ENCODE results near the gene LRRN2. TPM values are rescaled to one million over a fixed set of nuclear protein-coding genes. Genes with fewer than 3 reads are reported as not detected.

The LRRN2 gene
- total and polyA plus RNA-seq, 9 of the 15 experiments (the other 6 are each of a cell fraction or from before 2014, with no cell fraction given), result 0.05 TPM; not detected in 8

- FAIRE-seq (no peak), ATAC-seq (no peak), DNase-seq (ENCODE audit: extremely low read depth in 1 of 4, low spot score in 3 of 4) (no peak)
- Histone ChIP-seq H3K9me3 (replicated peaks; ENCODE audit: control insufficient read depth, insufficient read depth, low read depth, low read length) (no peaks in the 10 kb centered on the region), H3K4me2 (ENCODE audit: insufficient read depth, low read length) (no peak overlapping the region), H2AFZ (ENCODE audit: low read depth, low read length) (no peak overlapping the region), H3K4me3 (no peak overlapping the region), H3K79me2 (ENCODE audit: control insufficient read depth, insufficient read depth, low read length) (no peaks in the 10 kb centered on the region), H3K27me3 (ENCODE audit: control insufficient read depth in 2 of 2, insufficient read depth in 2 of 2, low read length in 2 of 2) (no peaks in the 10 kb centered on the region), H3K36me3 (ENCODE audit: control insufficient read depth, insufficient read depth, low read length) (no peaks in the 10 kb centered on the region), H3K4me1 (replicated peaks in 1 of 2; ENCODE audit: control insufficient read depth in 2 of 2, insufficient read depth in 2 of 2, low read length in 2 of 2) (peaks cover 12 to 29% of the 10 kb centered on the region in 2 experiments), H3K9me1 (ENCODE audit: control insufficient read depth, insufficient read depth, low read length) (no peaks in the 10 kb centered on the region), H3K27ac (ENCODE audit: extremely low read depth, low read depth, low read length) (no peak overlapping the region), H4K20me1 (replicated peaks; ENCODE audit: control insufficient read depth, insufficient read depth, low read length) (no peaks in the 10 kb centered on the region), H3K9ac (ENCODE audit: insufficient read depth in 1 of 2, low read depth in 2 of 2, low read length in 2 of 2) (no peak overlapping the region)
- CTCF ChIA-PET (ENCODE audit: low intra/inter-chr PET ratio), result no interaction called here
- POLR2A ChIA-PET, result interaction anchor here (0.5 to 0.9 kb wide), 2 partner anchors 14 to 27 kb away, joined by 3 read pairs; no protein-coding TSS in a partner anchor
- intact Hi-C loops (cut with micrococcal nuclease) (no loop called here), in situ Hi-C loops (cut with MboI) (no loop called here)
- no TSS peak for BruUV-seq (replicated peaks)
- TF ChIP-seq SMAD2 (IDR thresholded peaks at IDR 0.05; ENCODE audit: low read depth, low read length), result no peak
- TF ChIP-seq SMAD1 (IDR thresholded peaks at IDR 0.05; ENCODE audit: low read depth, low read length, partially characterized antibody), result no peak
- TF ChIP-seq ZNF57 (CRISPR knock-in tag; IDR thresholded peaks at IDR 0.05), result no peak
- no peak for TF ChIP-seq THRB (CRISPR knock-in tag; conservative IDR thresholded peaks at IDR 0.05)
- TF ChIP-seq ILK (tag; IDR thresholded peaks at IDR 0.05; ENCODE audit: borderline replicate concordance, low read depth), result no peak
- no peak for TF ChIP-seq HDGF (IDR thresholded peaks at IDR 0.05)
- TF ChIP-seq FOXM1 (IDR thresholded peaks at IDR 0.05; ENCODE audit: low read depth), result no peak
- TF ChIP-seq FOXM1 (CRISPR knock-in tag; IDR thresholded peaks at IDR 0.05; ENCODE audit: low read depth), result no peak
- no peak for TF ChIP-seq ZNF354B (CRISPR knock-in tag; IDR thresholded peaks at IDR 0.05)
- no peak for TF ChIP-seq RNF2 (IDR thresholded peaks at IDR 0.05)
- TF ChIP-seq ZSCAN32 (CRISPR knock-in tag; IDR thresholded peaks at IDR 0.05), result no peak
- no peak for TF ChIP-seq RERE (CRISPR knock-in tag; IDR thresholded peaks at IDR 0.05; ENCODE audit: borderline replicate concordance)
- TF ChIP-seq HCFC1 (IDR thresholded peaks at IDR 0.05; ENCODE audit: low read depth, low read length), result no peak
- no peak for TF ChIP-seq ZNF764 (CRISPR knock-in tag; IDR thresholded peaks at IDR 0.05; ENCODE audit: low read depth)
- no peak for TF ChIP-seq EP400 (IDR thresholded peaks at IDR 0.05)
- no peak for TF ChIP-seq HIVEP1 (CRISPR knock-in tag; IDR thresholded peaks at IDR 0.05)
- no peak for TF ChIP-seq TAL1 (IDR thresholded peaks at IDR 0.05)
- no peak for TF ChIP-seq SMC3 (conservative IDR thresholded peaks at IDR 0.05; ENCODE audit: insufficient read depth, low read depth, low read length)
- no peak for TF ChIP-seq ZNF707 (CRISPR knock-in tag; conservative IDR thresholded peaks at IDR 0.05)
Observed at GRCh38 chr1:204716660-204717059, 31.1 kb upstream of the LRRN2 start.

Data from K562 (cell line).